Vagina (tissue), 2 donors: Measurements from ENCODE around the gene TDRD9. TPM values are rescaled to one million over a fixed set of nuclear protein-coding genes. Genes with fewer than 3 reads are reported as not detected.

Experiments used
- DNase-seq, 2 donors: peaks; one replicate each; pipeline ENCODE4 v3.0.0-alpha.2; 2017; ENCODE audit errors: extremely low spot score in 2 of 2
- H3K27ac ChIP-seq: fragments of 200-600 bp; sonication (generic); one replicate; pipeline ENCODE4 v1.5.1; 2019
- H3K27me3 ChIP-seq: fragments of 200-600 bp; sonication (generic); one replicate; pipeline ENCODE4 v1.5.1; 2019
- H3K36me3 ChIP-seq, 2 donors: fragments of 200-600 bp; sonication (generic); one replicate each; pipeline ENCODE4 v1.5.1; 2017 to 2019
- H3K4me1 ChIP-seq: fragments of 200-600 bp; sonication (generic); one replicate; pipeline ENCODE4 v1.5.1; 2019
- H3K4me3 ChIP-seq, 2 donors: fragments of 200-600 bp; sonication (generic); 1 replicate in 1 of 2; 2 replicates in 1 of 2; pipeline ENCODE4 v1.5.1; 2016 to 2019
- H3K9me3 ChIP-seq: fragments of 200-600 bp; sonication (generic); one replicate; pipeline ENCODE4 v1.5.1; 2019
- CTCF ChIP-seq, 3 experiments: fragments of 450-650 bp in 2 of 3; fragments of 200-600 bp in 1 of 3; sonication (generic) in 1 of 3; IDR thresholded peaks; one replicate each; pipeline ENCODE4 v1.5.1; 2017 to 2019; ENCODE audit warnings: antibody characterized with exemption in 3 of 3, mild to moderate bottlenecking in 2 of 3, moderate library complexity in 2 of 3
- POLR2A ChIP-seq, 2 donors: fragments of 450-650 bp; IDR thresholded peaks; one replicate each; pipeline ENCODE4 v1.6.1; 2017; ENCODE audit warnings: antibody characterized with exemption in 2 of 2, mild to moderate bottlenecking in 2 of 2, moderate library complexity in 2 of 2
- POLR2AphosphoS5 ChIP-seq, 2 donors: sonication (generic); formaldehyde crosslinking; IDR thresholded peaks; one replicate each; pipeline ENCODE4 v1.9.0; 2017; ENCODE audit warnings: antibody characterized with exemption in 2 of 2, mild to moderate bottlenecking in 2 of 2, low read depth in 1 of 2; ENCODE audit not compliant: insufficient read depth in 1 of 2
- intact Hi-C: fragments of 100-400 bp; cut with DNase I; formaldehyde crosslinking; loops from one replicate; pipeline ENCODE4 v1.15.1; 2023
- total RNA-seq: library from RNA; depleted of rRNA; stranded (reverse); fragments of >200 nt; gene quantifications from one replicate; pipeline ENCODE4 v1.2.3, GENCODE V29; 2016

TDRD9 gene
- 0.74 TPM for total RNA-seq

GRCh38 chr14:103928011-103928890 is at the start of gene TDRD9:
Gene TDRD9 (plus strand): TSS chr14:103928456. CDS start chr14:103928510, 54 bp downstream.
- no peak for DNase-seq
- intact Hi-C loops = no loop called here
- H3K4me3 ChIP-seq = no peak within 1 kb of the TSS
- no peaks in the 10 kb centered on the region for H3K27me3 ChIP-seq
- TF ChIP-seq POLR2AphosphoS5 (IDR thresholded peaks at IDR 0.05; ENCODE audit: insufficient read depth in 1 of 2, low read depth in 1 of 2) (no peak), CTCF (IDR thresholded peaks at IDR 0.05) (no peak), POLR2A (IDR thresholded peaks at IDR 0.05) (no peak)
- H3K27ac ChIP-seq = no peak within 1 kb of the TSS
- no peaks in the 10 kb centered on the region for H3K36me3 ChIP-seq
- no peaks in the 10 kb centered on the region for H3K4me1 ChIP-seq
- H3K9me3 ChIP-seq = no peaks in the 10 kb centered on the region

- DNase-seq = no peak
- Histone ChIP-seq H3K4me1 (peaks cover 30% of the 10 kb centered on the region), H3K4me3 (no peak overlapping the region), H3K27ac (no peak overlapping the region), H3K9me3 (no peaks in the 10 kb centered on the region), H3K36me3 (no peaks in the 10 kb centered on the region), H3K27me3 (no peaks in the 10 kb centered on the region)
- no peak for TF ChIP-seq POLR2AphosphoS5 (IDR thresholded peaks at IDR 0.05; ENCODE audit: insufficient read depth in 1 of 2, low read depth in 1 of 2)
- intact Hi-C loops = no loop called here
These were observed 49.1 kb upstream of the TDRD9 start for GRCh38 chr14:103879118-103879569.

- no peak for DNase-seq
These were observed 48.5 kb upstream of the TDRD9 start for GRCh38 chr14:103879570-103880347.

GRCh38 chr14:103880348-103881267 is 47.6 kb upstream of the TDRD9 start:
- no peak for DNase-seq
- H3K4me1 ChIP-seq = peaks cover 30% of the 10 kb centered on the region
- intact Hi-C loops = loop anchor here (10.0 kb wide), 1 partner anchor 56 kb away; no protein-coding TSS in a partner anchor
- no peaks in the 10 kb centered on the region for H3K9me3 ChIP-seq
- peak overlapping the region; percentile 19 to 21 for H3K4me3 ChIP-seq
- H3K27ac ChIP-seq = peak overlapping the region; percentile 20
- H3K36me3 ChIP-seq = no peaks in the 10 kb centered on the region
- no peaks in the 10 kb centered on the region for H3K27me3 ChIP-seq
- TF ChIP-seq POLR2A (IDR thresholded peaks at IDR 0.05) (no peak), CTCF (IDR thresholded peaks at IDR 0.05) (no peak), POLR2AphosphoS5 (IDR thresholded peaks at IDR 0.05; ENCODE audit: insufficient read depth in 1 of 2, low read depth in 1 of 2) (peak in 1 of 2 donors; percentile 12)

More at GRCh38 chr14:103879570-103880347, 48.5 kb upstream of the TDRD9 start:
- Histone ChIP-seq H3K4me3 (peak overlapping the region; percentile 19 to 21), H3K27me3 (no peaks in the 10 kb centered on the region), H3K27ac (peak overlapping the region; percentile 20), H3K9me3 (no peaks in the 10 kb centered on the region), H3K36me3 (no peaks in the 10 kb centered on the region), H3K4me1 (peaks cover 30% of the 10 kb centered on the region)
- intact Hi-C loops = loop anchor here (10.0 kb wide), 1 partner anchor 55 kb away; no protein-coding TSS in a partner anchor
- TF ChIP-seq POLR2A (IDR thresholded peaks at IDR 0.05) = no peak
- TF ChIP-seq POLR2AphosphoS5 (IDR thresholded peaks at IDR 0.05; ENCODE audit: insufficient read depth in 1 of 2, low read depth in 1 of 2) = no peak
- TF ChIP-seq CTCF (IDR thresholded peaks at IDR 0.05) = no peak
